NCI-H82 treated with DMSO at 0.1 percent for 48 hours (cell line): Measurements from ENCODE around the gene KCNAB2.
A peak's percentile ranks its signal among the peaks of the same experiment; 100 is the strongest.

Source experiments
- DNase-seq: peaks from one replicate; lab custom pipeline; 2025; ENCODE audit not compliant: unreplicated experiment; lab: John Stamatoyannopoulos, UW

Gene KCNAB2

GRCh38 chr1:6077506-6077905 is 31.8 kb downstream of the KCNAB2 start:
- DNase-seq = no peak

- no peak for DNase-seq
Measured at GRCh38 chr1:6077919-6078318, 32.2 kb downstream of the KCNAB2 start.

- no peak for DNase-seq
Measured at GRCh38 chr1:6080469-6080868, 34.8 kb downstream of the KCNAB2 start.

- DNase-seq = no peak
Measured at GRCh38 chr1:6081901-6082300, 36.2 kb downstream of the KCNAB2 start.

GRCh38 chr1:6082430-6082971 is 36.8 kb downstream of the KCNAB2 start:
- DNase-seq = no peak

GRCh38 chr1:6083385-6083784 is 37.7 kb downstream of the KCNAB2 start:
- DNase-seq = no peak

GRCh38 chr1:6083801-6084446 is 38.2 kb downstream of the KCNAB2 start:
- no peak for DNase-seq

GRCh38 chr1:6084781-6085495 is 39.2 kb downstream of the KCNAB2 start:
- no peak for DNase-seq

- DNase-seq = no peak
Measured at GRCh38 chr1:6085666-6086065, 40.0 kb downstream of the KCNAB2 start.

GRCh38 chr1:6086358-6086757 is 40.7 kb downstream of the KCNAB2 start:
- no peak for DNase-seq

GRCh38 chr1:6086762-6087376 is 41.2 kb downstream of the KCNAB2 start:
- DNase-seq = no peak

- no peak for DNase-seq
Measured at GRCh38 chr1:6087377-6087772, 41.7 kb downstream of the KCNAB2 start.

GRCh38 chr1:6087958-6088357 is 42.3 kb downstream of the KCNAB2 start:
- DNase-seq = no peak

- DNase-seq = no peak
Measured at GRCh38 chr1:6088956-6089355, 43.3 kb downstream of the KCNAB2 start.

- DNase-seq = no peak
Measured at GRCh38 chr1:6090288-6090687, 44.6 kb downstream of the KCNAB2 start.

- no peak for DNase-seq
Measured at GRCh38 chr1:6090996-6091822, 45.5 kb downstream of the KCNAB2 start.

GRCh38 chr1:6091823-6092109 is 46.1 kb downstream of the KCNAB2 start:
- no peak for DNase-seq

GRCh38 chr1:6092211-6092610 is 46.5 kb downstream of the KCNAB2 start:
- DNase-seq = no peak

GRCh38 chr1:6093071-6093470 is 47.4 kb downstream of the KCNAB2 start:
- DNase-seq = no peak

- DNase-seq = peak; percentile 8
Measured at GRCh38 chr1:6093611-6094010, 47.9 kb downstream of the KCNAB2 start.

- DNase-seq = no peak
Measured at GRCh38 chr1:6094246-6094645, 48.6 kb downstream of the KCNAB2 start.
